Parathyroid adenoma (tissue), 2 donors: ENCODE results near the gene FADS1.

ENCODE experiments used
- H2AFZ ChIP-seq: fragments of 300-600 bp; sonication (generic); one replicate; pipeline ENCODE4 v1.7.0; 2017; ENCODE audit warnings: antibody characterized with exemption, mild to moderate bottlenecking
- H3K27ac ChIP-seq: fragments of 300-600 bp; sonication (generic); one replicate; pipeline ENCODE4 v1.7.0; 2017
- H3K27me3 ChIP-seq: fragments of 300-600 bp; sonication (generic); one replicate; pipeline ENCODE4 v1.7.0; 2017; ENCODE audit warnings: low read length; ENCODE audit not compliant: control insufficient read depth, insufficient read depth
- H3K36me3 ChIP-seq: fragments of 300-600 bp; sonication (generic); one replicate; pipeline ENCODE4 v1.7.0; 2017; ENCODE audit warnings: low read length; ENCODE audit not compliant: control insufficient read depth, insufficient read depth
- H3K4me1 ChIP-seq: fragments of 300-600 bp; sonication (generic); one replicate; pipeline ENCODE4 v1.7.0; 2017; ENCODE audit warnings: control low read depth
- H3K4me2 ChIP-seq: fragments of 300-600 bp; sonication (generic); one replicate; pipeline ENCODE4 v1.7.0; 2017; ENCODE audit warnings: low read length
- H3K4me3 ChIP-seq: fragments of 300-600 bp; sonication (generic); one replicate; pipeline ENCODE4 v1.7.0; 2017; ENCODE audit warnings: low read depth, low read length
- H3K79me2 ChIP-seq: fragments of 300-600 bp; sonication (generic); one replicate; pipeline ENCODE4 v1.7.0; 2017; ENCODE audit warnings: control low read depth
- H3K9ac ChIP-seq: fragments of 300-600 bp; sonication (generic); one replicate; pipeline ENCODE4 v1.7.0; 2017; ENCODE audit warnings: mild to moderate bottlenecking
- H3K9me3 ChIP-seq: fragments of 300-600 bp; sonication (generic); one replicate; pipeline ENCODE4 v1.7.0; 2017; ENCODE audit warnings: low read length; ENCODE audit not compliant: control insufficient read depth
- TF ChIP-seq, protein P1 (sequence below): fragments of 300-600 bp; sonication (generic); IDR thresholded peaks from one replicate; pipeline ENCODE4 v1.7.0; 2017; ENCODE audit warnings: antibody characterized with exemption, mild to moderate bottlenecking
- donor health status: primary hyperparathyroidism.

FADS1 gene

DNA sequence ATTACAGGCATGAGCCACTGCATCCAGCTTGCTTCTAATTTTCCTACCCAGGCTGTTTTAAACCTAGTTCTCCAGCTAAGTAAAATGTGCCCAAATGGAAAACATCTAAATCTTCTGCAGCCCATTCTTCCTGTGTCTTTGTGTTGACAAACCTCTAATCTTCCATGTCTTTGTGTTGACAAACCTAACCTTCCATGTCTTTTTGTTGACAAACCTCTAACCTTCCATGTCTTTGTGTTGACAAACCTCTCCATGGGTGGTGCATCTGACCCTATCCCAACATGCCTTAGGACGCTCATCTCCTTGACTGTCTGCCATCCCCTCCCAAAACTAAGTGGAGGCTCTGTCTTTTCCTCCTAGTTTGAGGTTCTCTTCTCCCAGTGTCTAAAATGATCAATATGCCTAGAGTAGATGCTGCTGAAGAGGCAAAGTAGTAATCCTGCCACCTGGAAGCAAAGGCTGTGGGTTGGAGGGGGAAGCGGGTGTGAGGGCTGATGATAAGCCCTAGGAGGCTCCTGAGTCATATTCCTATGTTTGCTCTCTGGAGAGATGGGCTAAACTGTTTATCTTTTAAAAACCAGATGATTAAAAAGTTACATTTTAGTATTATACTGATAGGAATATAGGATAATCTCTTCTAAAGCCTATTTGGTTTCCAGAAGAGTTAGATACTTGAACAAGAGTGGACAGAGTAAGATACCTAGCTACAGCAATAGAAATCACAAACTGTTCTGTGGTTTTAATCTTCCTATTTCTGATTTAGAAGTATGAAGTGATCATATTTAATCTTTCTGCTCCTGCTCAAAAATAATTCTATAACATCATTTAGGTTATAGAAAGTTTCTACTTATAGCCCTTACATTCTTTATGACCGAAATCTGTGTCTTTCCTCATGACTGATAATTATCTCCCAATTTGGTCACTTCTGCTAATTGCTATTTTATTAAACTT lies 16.2 kb downstream of the FADS1 start:
- H3K4me1 ChIP-seq: peaks cover 2% of the 10 kb centered on the region
- no peak overlapping the region for H3K9ac ChIP-seq
- H3K27ac ChIP-seq: no peak overlapping the region
- H3K36me3 ChIP-seq: no peaks in the 10 kb centered on the region
- no peak overlapping the region for H3K4me3 ChIP-seq
- H3K9me3 ChIP-seq: no peaks in the 10 kb centered on the region
- no peak overlapping the region for H2AFZ ChIP-seq
- H3K27me3 ChIP-seq: no peaks in the 10 kb centered on the region
- TF ChIP-seq, protein P1, sequence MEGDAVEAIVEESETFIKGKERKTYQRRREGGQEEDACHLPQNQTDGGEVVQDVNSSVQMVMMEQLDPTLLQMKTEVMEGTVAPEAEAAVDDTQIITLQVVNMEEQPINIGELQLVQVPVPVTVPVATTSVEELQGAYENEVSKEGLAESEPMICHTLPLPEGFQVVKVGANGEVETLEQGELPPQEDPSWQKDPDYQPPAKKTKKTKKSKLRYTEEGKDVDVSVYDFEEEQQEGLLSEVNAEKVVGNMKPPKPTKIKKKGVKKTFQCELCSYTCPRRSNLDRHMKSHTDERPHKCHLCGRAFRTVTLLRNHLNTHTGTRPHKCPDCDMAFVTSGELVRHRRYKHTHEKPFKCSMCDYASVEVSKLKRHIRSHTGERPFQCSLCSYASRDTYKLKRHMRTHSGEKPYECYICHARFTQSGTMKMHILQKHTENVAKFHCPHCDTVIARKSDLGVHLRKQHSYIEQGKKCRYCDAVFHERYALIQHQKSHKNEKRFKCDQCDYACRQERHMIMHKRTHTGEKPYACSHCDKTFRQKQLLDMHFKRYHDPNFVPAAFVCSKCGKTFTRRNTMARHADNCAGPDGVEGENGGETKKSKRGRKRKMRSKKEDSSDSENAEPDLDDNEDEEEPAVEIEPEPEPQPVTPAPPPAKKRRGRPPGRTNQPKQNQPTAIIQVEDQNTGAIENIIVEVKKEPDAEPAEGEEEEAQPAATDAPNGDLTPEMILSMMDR: no peak
- no peak overlapping the region for H3K4me2 ChIP-seq
- no peaks in the 10 kb centered on the region for H3K79me2 ChIP-seq

- Histone ChIP-seq H3K4me1 (peaks cover 2% of the 10 kb centered on the region), H3K4me3 (no peak overlapping the region), H2AFZ (no peak overlapping the region), H3K9me3 (no peaks in the 10 kb centered on the region), H3K27ac (no peak overlapping the region), H3K9ac (no peak overlapping the region), H3K4me2 (no peak overlapping the region), H3K27me3 (no peaks in the 10 kb centered on the region), H3K79me2 (no peaks in the 10 kb centered on the region), H3K36me3 (no peaks in the 10 kb centered on the region)
- TF ChIP-seq, protein P1: no peak
Measured at GRCh38 chr11:61799665-61800284, 17.0 kb downstream of the FADS1 start.

- peak overlapping the region; percentile 46 for H3K27ac ChIP-seq
- peaks cover 3% of the 10 kb centered on the region for H3K79me2 ChIP-seq
- no peaks in the 10 kb centered on the region for H3K36me3 ChIP-seq
- H3K4me3 ChIP-seq: peak overlapping the region; percentile 16
- H2AFZ ChIP-seq: peak overlapping the region; percentile 69
- H3K4me1 ChIP-seq: peaks cover 2% of the 10 kb centered on the region
- no peaks in the 10 kb centered on the region for H3K9me3 ChIP-seq
- no peak overlapping the region for H3K9ac ChIP-seq
- TF ChIP-seq, protein P1: peak; percentile 69
- peak overlapping the region; percentile 17 for H3K4me2 ChIP-seq
- H3K27me3 ChIP-seq: no peaks in the 10 kb centered on the region
Measured at GRCh38 chr11:61797263-61797944, 19.4 kb downstream of the FADS1 start.

DNA sequence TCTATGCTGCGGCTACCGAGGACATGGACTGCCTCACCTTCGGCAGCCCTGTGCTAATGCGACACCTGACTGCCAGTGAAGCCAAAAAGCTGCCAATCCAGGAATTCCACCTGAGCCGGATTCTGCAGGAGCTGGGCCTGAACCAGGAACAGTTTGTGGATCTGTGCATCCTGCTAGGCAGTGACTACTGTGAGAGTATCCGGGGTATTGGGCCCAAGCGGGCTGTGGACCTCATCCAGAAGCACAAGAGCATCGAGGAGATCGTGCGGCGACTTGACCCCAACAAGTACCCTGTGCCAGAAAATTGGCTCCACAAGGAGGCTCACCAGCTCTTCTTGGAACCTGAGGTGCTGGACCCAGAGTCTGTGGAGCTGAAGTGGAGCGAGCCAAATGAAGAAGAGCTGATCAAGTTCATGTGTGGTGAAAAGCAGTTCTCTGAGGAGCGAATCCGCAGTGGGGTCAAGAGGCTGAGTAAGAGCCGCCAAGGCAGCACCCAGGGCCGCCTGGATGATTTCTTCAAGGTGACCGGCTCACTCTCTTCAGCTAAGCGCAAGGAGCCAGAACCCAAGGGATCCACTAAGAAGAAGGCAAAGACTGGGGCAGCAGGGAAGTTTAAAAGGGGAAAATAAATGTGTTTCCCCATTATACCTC lies 20.8 kb downstream of the FADS1 start:
- TF ChIP-seq, protein P1: no peak
- peaks cover 2% of the 10 kb centered on the region for H3K4me1 ChIP-seq
- no peak overlapping the region for H3K27ac ChIP-seq

More for the DNA sequence above, 20.8 kb downstream of the FADS1 start:
- Histone ChIP-seq H3K9ac (no peak overlapping the region), H3K4me2 (no peak overlapping the region), H3K36me3 (no peaks in the 10 kb centered on the region), H2AFZ (no peak overlapping the region), H3K9me3 (no peaks in the 10 kb centered on the region), H3K27me3 (no peaks in the 10 kb centered on the region), H3K79me2 (peaks cover 3% of the 10 kb centered on the region), H3K4me3 (no peak overlapping the region)
